IMR-90 (cell line): ENCODE results near the gene DNAJC19. TPM values are rescaled to one million over a fixed set of nuclear protein-coding genes. Genes with fewer than 3 reads are reported as not detected.

ENCODE experiments used
- ATAC-seq: fragments of 200-7000 bp; cut with Tn5 transposase; 2 replicates; pipeline ENCODE4 v1.9.1; 2020; ENCODE audit warnings: low read depth, mild to moderate bottlenecking, moderate library complexity
- BruUV-seq: library from RNA; stranded (reverse); fragments of 400-500 nt; replicated peaks from 2 replicates; lab custom pipeline; 2021; lab: Mats Ljungman, UMichigan
- CTCF ChIA-PET: fragments of 300-600 bp; formaldehyde crosslinking; extraction: SDS; loops from one replicate; lab custom pipeline; 2021; ENCODE audit warnings: antibody characterized with exemption; lab: Yijun Ruan, JAX
- POLR2A ChIA-PET: fragments of 300-600 bp; sonication (Branson Sonifier 250); formaldehyde crosslinking; loops from one replicate; lab custom pipeline; 2022; ENCODE audit warnings: antibody characterized with exemption; ENCODE audit not compliant: unreplicated experiment; lab: Charles Lee
- DNase-seq: peaks from one replicate; pipeline ENCODE4 v3.0.0; 2013
- H2AFZ ChIP-seq: replicated peaks from 2 replicates; pipeline ENCODE3; 2013; ENCODE audit warnings: low read length, mild to moderate bottlenecking; ENCODE audit not compliant: poor library complexity
- H2AK5ac ChIP-seq: 2 replicates; pipeline ENCODE4 v1.6.1; 2013; ENCODE audit warnings: low read depth, low read length, inconsistent platforms
- H2AK9ac ChIP-seq: replicated peaks from 2 replicates; pipeline ENCODE3; 2013; ENCODE audit warnings: mild to moderate bottlenecking, low read depth, low read length, moderate library complexity; ENCODE audit not compliant: poor library complexity
- H2BK120ac ChIP-seq: 2 replicates; pipeline ENCODE4 v1.6.1; 2013; ENCODE audit warnings: low read depth, low read length, inconsistent platforms
- H2BK15ac ChIP-seq: 3 replicates; pipeline ENCODE4 v1.6.1; 2013; ENCODE audit warnings: low read depth, low read length, inconsistent platforms
- H2BK20ac ChIP-seq: 2 replicates; pipeline ENCODE4 v1.6.1; 2013; ENCODE audit warnings: low read depth, mild to moderate bottlenecking, inconsistent platforms, low read length, moderate library complexity
- H2BK5ac ChIP-seq: 2 replicates; pipeline ENCODE4 v1.6.1; 2013; ENCODE audit warnings: mild to moderate bottlenecking, low read depth, low read length, inconsistent platforms; ENCODE audit not compliant: poor library complexity, severe bottlenecking
- H3K14ac ChIP-seq: replicated peaks from 2 replicates; pipeline ENCODE4 v1.6.1; 2013; ENCODE audit warnings: low read depth, low read length, inconsistent platforms
- H3K18ac ChIP-seq: 2 replicates; pipeline ENCODE4 v1.6.1; 2013; ENCODE audit warnings: low read depth, low read length, control low read depth
- H3K23ac ChIP-seq: 2 replicates; pipeline ENCODE4 v1.6.1; 2013; ENCODE audit warnings: low read depth, low read length, inconsistent platforms
- H3K27ac ChIP-seq: 2 replicates; pipeline ENCODE4 v1.5.1; 2013; ENCODE audit warnings: mild to moderate bottlenecking, control low read depth, low read length; ENCODE audit not compliant: insufficient read depth
- H3K27me3 ChIP-seq: 2 replicates; pipeline ENCODE4 v1.6.1; 2013; ENCODE audit warnings: low read length; ENCODE audit not compliant: control insufficient read depth, insufficient read depth
- H3K36me3 ChIP-seq: 2 replicates; pipeline ENCODE4 v1.6.1; 2013; ENCODE audit warnings: low read length, mixed read lengths; ENCODE audit not compliant: control insufficient read depth, insufficient read depth
- H3K4ac ChIP-seq: 2 replicates; pipeline ENCODE4 v1.6.1; 2013; ENCODE audit warnings: low read depth, low read length, inconsistent platforms
- H3K4me1 ChIP-seq: 2 replicates; pipeline ENCODE4 v1.6.1; 2013; ENCODE audit warnings: low read length, mixed read lengths; ENCODE audit not compliant: control insufficient read depth, insufficient read depth
- H3K4me2 ChIP-seq: 2 replicates; pipeline ENCODE4 v1.6.1; 2013; ENCODE audit warnings: low read depth, mild to moderate bottlenecking, control low read depth, low read length, moderate library complexity
- H3K4me3 ChIP-seq: 2 replicates; pipeline ENCODE4 v1.5.1; 2013; ENCODE audit warnings: low read depth, mild to moderate bottlenecking, control low read depth, low read length, moderate library complexity; ENCODE audit not compliant: insufficient read depth
- H3K56ac ChIP-seq: 2 replicates; pipeline ENCODE4 v1.6.1; 2013; ENCODE audit warnings: low read length, inconsistent platforms; ENCODE audit not compliant: insufficient read depth; ENCODE audit errors: extremely low read depth
- H3K79me1 ChIP-seq, 2 experiments: 2 replicates each; pipeline ENCODE4 v1.6.1; 2013; ENCODE audit warnings: low read length in 2 of 2, inconsistent platforms in 1 of 2, low read depth in 1 of 2
- H3K9ac ChIP-seq: 2 replicates; pipeline ENCODE4 v1.6.1; 2013; ENCODE audit warnings: low read depth, low read length, control low read depth
- H3K9me1 ChIP-seq: 2 replicates; pipeline ENCODE4 v1.6.1; 2013; ENCODE audit warnings: low read length, inconsistent platforms; ENCODE audit not compliant: insufficient read depth
- H3K9me3 ChIP-seq: 2 replicates; pipeline ENCODE4 v1.6.1; 2013; ENCODE audit warnings: low read length; ENCODE audit not compliant: control insufficient read depth, insufficient read depth
- H4K20me1 ChIP-seq: 2 replicates; pipeline ENCODE4 v1.6.1; 2013; ENCODE audit warnings: low read length, inconsistent platforms; ENCODE audit not compliant: insufficient read depth
- H4K5ac ChIP-seq: 2 replicates; pipeline ENCODE4 v1.6.1; 2013; ENCODE audit warnings: mild to moderate bottlenecking, low read depth, low read length, control low read depth
- H4K8ac ChIP-seq, 2 experiments: 2 replicates each; pipeline ENCODE4 v1.6.1; 2013; ENCODE audit warnings: low read depth in 2 of 2, low read length in 2 of 2, control low read depth in 1 of 2, inconsistent platforms in 1 of 2
- H4K91ac ChIP-seq: 2 replicates; pipeline ENCODE4 v1.6.1; 2013; ENCODE audit warnings: low read depth, low read length, inconsistent platforms; ENCODE audit not compliant: insufficient read depth
- CEBPB ChIP-seq: IDR thresholded peaks from 2 replicates; pipeline ENCODE4 v1.6.1; 2012; ENCODE audit warnings: low read depth, low read length, improper control_type of control experiment
- CHD1 ChIP-seq: IDR thresholded peaks from 2 replicates; pipeline ENCODE4 v1.6.1; 2012; ENCODE audit warnings: low read depth, low read length, improper control_type of control experiment
- ELK1 ChIP-seq: fragments of 150-350 bp; IDR thresholded peaks from 2 replicates; pipeline ENCODE4 v1.6.1; 2016; ENCODE audit warnings: low read depth, mild to moderate bottlenecking, low read length, moderate library complexity, borderline replicate concordance
- MAZ ChIP-seq: IDR thresholded peaks from 2 replicates; pipeline ENCODE4 v1.6.1; 2012; ENCODE audit warnings: low read depth, mild to moderate bottlenecking, low read length, improper control_type of control experiment, moderate library complexity, borderline replicate concordance
- NFE2L2 ChIP-seq: fragments of 150-350 bp; IDR thresholded peaks from 2 replicates; pipeline ENCODE4 v1.6.1; 2016; ENCODE audit warnings: low read depth, mild to moderate bottlenecking, low read length
- RAD21 ChIP-seq: IDR thresholded peaks from 2 replicates; pipeline ENCODE4 v1.6.1; 2012; ENCODE audit warnings: low read length, improper control_type of control experiment
- RFX5 ChIP-seq: IDR thresholded peaks from 2 replicates; pipeline ENCODE4 v1.8.0; 2012; ENCODE audit warnings: low read depth, mild to moderate bottlenecking, low read length, moderate library complexity
- dilution Hi-C: fragments of 300-500 bp; cut with HindIII; formaldehyde crosslinking; loops from one replicate; pipeline ENCODE4 v1.14.3; 2018; ENCODE audit warnings: low sequenced_read_pairs; ENCODE audit not compliant: unreplicated experiment
- in situ Hi-C: fragments of 300-500 bp; cut with MboI; formaldehyde crosslinking; loops from 3 replicates; pipeline ENCODE4 v1.14.3; 2019; ENCODE audit warnings: low sequenced_read_pairs, inconsistent platforms, mixed read lengths
- intact Hi-C: fragments of 100-400 bp; cut with micrococcal nuclease; formaldehyde crosslinking; loops from 2 replicates; pipeline ENCODE4 v1.10.0; 2022
- polyA plus RNA-seq, 3 experiments: library from polyadenylated mRNA; depleted of rRNA; stranded (reverse); fragments of >200 nt; gene quantifications; 2 replicates each; pipeline ENCODE4 v1.2.3, GENCODE V29; 2012; ENCODE audit warnings: low replicate concordance in 1 of 3
- total RNA-seq: library from RNA; depleted of rRNA; stranded (reverse); fragments of >200 nt; gene quantifications from 2 replicates; pipeline ENCODE4 v1.2.3, GENCODE V29; 2012

The DNAJC19 gene
- total and polyA plus RNA-seq, 2 of the 4 experiments (the other 2 are of a cell fraction): 16.0 to 39.4 TPM

GRCh38 chr3:181025204-181025603 lies 35.7 kb upstream of the DNAJC19 start:
- no peak overlapping the region for H2BK20ac ChIP-seq
- no peaks in the 10 kb centered on the region for H4K20me1 ChIP-seq
- no peaks in the 10 kb centered on the region for H3K9me1 ChIP-seq
- H2BK15ac ChIP-seq: no peak overlapping the region
- in situ Hi-C loops: no loop called here
- no peak overlapping the region for H2BK120ac ChIP-seq
- no peak overlapping the region for H2AK5ac ChIP-seq
- peaks cover 5% of the 10 kb centered on the region for H3K9me3 ChIP-seq
- no peaks in the 10 kb centered on the region for H3K4me1 ChIP-seq
- H3K56ac ChIP-seq: no peak overlapping the region
- no peak overlapping the region for H2AFZ ChIP-seq
- no peaks in the 10 kb centered on the region for H3K79me1 ChIP-seq
- H4K8ac ChIP-seq: no peak overlapping the region
- H3K4me3 ChIP-seq: no peak overlapping the region
- no peak overlapping the region for H2BK5ac ChIP-seq
- intact Hi-C loops: no loop called here
- DNase-seq: no peak
- H3K36me3 ChIP-seq: no peaks in the 10 kb centered on the region
- H3K27me3 ChIP-seq: no peaks in the 10 kb centered on the region
- POLR2A ChIA-PET: no interaction called here
- H3K4me2 ChIP-seq: no peak overlapping the region
- no peak for TF ChIP-seq ELK1
- TF ChIP-seq RAD21: no peak
- TF ChIP-seq RFX5: no peak
- no peak for TF ChIP-seq NFE2L2
- TF ChIP-seq CEBPB: no peak
- TF ChIP-seq CHD1: no peak
- TF ChIP-seq MAZ: no peak
- no peak overlapping the region for H3K9ac ChIP-seq
- no peak overlapping the region for H4K91ac ChIP-seq
- CTCF ChIA-PET: no interaction called here
- no peak overlapping the region for H3K23ac ChIP-seq
- H3K4ac ChIP-seq: no peak overlapping the region
- no TSS peak for BruUV-seq
- H4K5ac ChIP-seq: no peak overlapping the region
- no peak overlapping the region for H3K27ac ChIP-seq
- H3K18ac ChIP-seq: no peak overlapping the region
- no peak overlapping the region for H3K14ac ChIP-seq
- ATAC-seq: no peak
- no peak overlapping the region for H2AK9ac ChIP-seq
- dilution Hi-C loops: no loop called here
